Right lobe of liver (tissue), 4 donors: ENCODE measurements around the gene PLA2G2D.

Experiments used
- POLR2A ChIP-seq: fragments of 450-650 bp; IDR thresholded peaks from one replicate; pipeline ENCODE4 v1.6.1; 2017; ENCODE audit warnings: antibody characterized with exemption, mild to moderate bottlenecking
- TF ChIP-seq, protein P1 (sequence below), 4 donors: fragments of 200-600 bp in 3 of 4; fragments of 450-650 bp in 1 of 4; IDR thresholded peaks; one replicate each; pipeline versions ENCODE4 v1.5.1 to v1.8.0; 2016 to 2022; ENCODE audit warnings: antibody characterized with exemption in 4 of 4, mild to moderate bottlenecking in 2 of 4
- donor health status: DM: no; HTN: no; CAD: no.
- donor health status: DM: no; HTN: no; CAD: no.
- donor health status: DM: no; HTN: yes; CAD: no.

DNA sequence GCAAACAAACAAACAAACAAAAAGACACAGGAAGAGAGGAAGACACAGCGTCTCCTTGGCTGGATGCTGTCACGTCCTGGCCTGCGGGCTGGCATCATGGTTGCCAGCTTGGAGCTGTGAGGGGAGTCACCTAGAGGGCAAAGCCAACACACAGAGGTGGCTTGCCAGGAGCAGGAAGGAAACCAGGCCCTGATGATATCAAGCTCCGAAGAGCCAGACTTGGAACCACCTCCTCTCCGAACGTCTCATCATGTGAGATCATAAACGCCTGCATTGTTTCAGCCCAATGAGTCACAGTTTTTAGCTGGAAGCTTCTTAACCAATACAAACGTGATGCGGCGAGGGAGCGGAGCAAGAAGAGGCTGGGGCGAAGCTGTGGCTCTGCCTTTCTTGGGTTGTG, 8.7 kb downstream of the PLA2G2D start:
- TF ChIP-seq, protein P1, sequence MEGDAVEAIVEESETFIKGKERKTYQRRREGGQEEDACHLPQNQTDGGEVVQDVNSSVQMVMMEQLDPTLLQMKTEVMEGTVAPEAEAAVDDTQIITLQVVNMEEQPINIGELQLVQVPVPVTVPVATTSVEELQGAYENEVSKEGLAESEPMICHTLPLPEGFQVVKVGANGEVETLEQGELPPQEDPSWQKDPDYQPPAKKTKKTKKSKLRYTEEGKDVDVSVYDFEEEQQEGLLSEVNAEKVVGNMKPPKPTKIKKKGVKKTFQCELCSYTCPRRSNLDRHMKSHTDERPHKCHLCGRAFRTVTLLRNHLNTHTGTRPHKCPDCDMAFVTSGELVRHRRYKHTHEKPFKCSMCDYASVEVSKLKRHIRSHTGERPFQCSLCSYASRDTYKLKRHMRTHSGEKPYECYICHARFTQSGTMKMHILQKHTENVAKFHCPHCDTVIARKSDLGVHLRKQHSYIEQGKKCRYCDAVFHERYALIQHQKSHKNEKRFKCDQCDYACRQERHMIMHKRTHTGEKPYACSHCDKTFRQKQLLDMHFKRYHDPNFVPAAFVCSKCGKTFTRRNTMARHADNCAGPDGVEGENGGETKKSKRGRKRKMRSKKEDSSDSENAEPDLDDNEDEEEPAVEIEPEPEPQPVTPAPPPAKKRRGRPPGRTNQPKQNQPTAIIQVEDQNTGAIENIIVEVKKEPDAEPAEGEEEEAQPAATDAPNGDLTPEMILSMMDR (IDR thresholded peaks at IDR 0.05) = no peak
- TF ChIP-seq POLR2A = no peak
